SK-N-MC (cell line): ENCODE measurements around the gene RTN4RL2.

ENCODE experiments used
- DNase-seq: peaks from one replicate; pipeline ENCODE4 v3.0.0-alpha.2; 2011; ENCODE audit warnings: low read depth, low spot score
- H3K27ac ChIP-seq: fragments of 200-600 bp; sonication (generic); 2 replicates; pipeline ENCODE4 v1.5.1; 2016; ENCODE audit warnings: mixed run types
- H3K36me3 ChIP-seq: fragments of 200-600 bp; sonication (generic); 2 replicates; pipeline ENCODE4 v1.6.1; 2017; ENCODE audit warnings: antibody characterized with exemption, low read length, mixed read lengths; ENCODE audit not compliant: insufficient read depth
- H3K4me3 ChIP-seq: fragments of 200-600 bp; sonication (generic); 2 replicates; pipeline ENCODE4 v1.5.1; 2016
- H3K9ac ChIP-seq: fragments of 200-600 bp; sonication (generic); 2 replicates; pipeline ENCODE4 v1.8.0; 2017; ENCODE audit warnings: mixed run types, mixed read lengths; ENCODE audit not compliant: insufficient read length
- H3K9me3 ChIP-seq: fragments of 200-600 bp; sonication (generic); 2 replicates; pipeline ENCODE4 v1.6.1; 2017; ENCODE audit warnings: low read depth, mild to moderate bottlenecking, antibody characterized with exemption, low read length, moderate library complexity, mixed read lengths
- EZH2 ChIP-seq: fragments of 200-600 bp; sonication (generic); IDR thresholded peaks from one replicate; pipeline ENCODE4 v1.6.1; 2017; ENCODE audit warnings: antibody characterized with exemption
- FOXP2 ChIP-seq: optimal IDR thresholded peaks from 2 replicates; pipeline ENCODE3; 2011; ENCODE audit warnings: mild to moderate bottlenecking, moderate library complexity; ENCODE audit not compliant: insufficient read depth; ENCODE audit errors: extremely low read length, control extremely low read depth
- POLR2AphosphoS5 ChIP-seq: IDR thresholded peaks from 2 replicates; pipeline ENCODE4 v1.6.1; 2012; ENCODE audit warnings: mild to moderate bottlenecking, low read depth, low read length, borderline replicate concordance

RTN4RL2 gene

GRCh38 chr11:57497303-57498247, 37.2 kb downstream of the RTN4RL2 start:
- Histone ChIP-seq H3K9me3 (no peaks in the 10 kb centered on the region), H3K27ac (no peak overlapping the region), H3K9ac (no peak overlapping the region), H3K36me3 (peaks cover 17% of the 10 kb centered on the region; the same call in 1 of the 2 replicates), H3K4me3 (no peak overlapping the region)
- no peak for DNase-seq
- TF ChIP-seq FOXP2, result no peak
- no peak for TF ChIP-seq POLR2AphosphoS5
- no peak for TF ChIP-seq EZH2

- H3K9ac ChIP-seq, result no peak overlapping the region
- H3K27ac ChIP-seq, result no peak overlapping the region
- peaks cover 17% of the 10 kb centered on the region; the same call in 1 of the 2 replicates for H3K36me3 ChIP-seq
- no peaks in the 10 kb centered on the region for H3K9me3 ChIP-seq
- no peak for DNase-seq
- no peak overlapping the region for H3K4me3 ChIP-seq
- TF ChIP-seq FOXP2, result no peak
Observed at GRCh38 chr11:57498540-57498939, 38.2 kb downstream of the RTN4RL2 start.

- H3K36me3 ChIP-seq, result peaks cover 17% of the 10 kb centered on the region; the same call in 1 of the 2 replicates
- no peak overlapping the region for H3K9ac ChIP-seq
- DNase-seq, result no peak
- H3K4me3 ChIP-seq, result no peak overlapping the region
- H3K9me3 ChIP-seq, result no peaks in the 10 kb centered on the region
- H3K27ac ChIP-seq, result no peak overlapping the region
- TF ChIP-seq FOXP2 (no peak), POLR2AphosphoS5 (no peak), EZH2 (no peak)
Observed at GRCh38 chr11:57499413-57499982, 39.2 kb downstream of the RTN4RL2 start.

- no peak overlapping the region for H3K4me3 ChIP-seq
- peaks cover 17% of the 10 kb centered on the region; the same call in 1 of the 2 replicates for H3K36me3 ChIP-seq
- TF ChIP-seq POLR2AphosphoS5 (no peak), EZH2 (no peak), FOXP2 (no peak)
- no peak overlapping the region for H3K9ac ChIP-seq
- no peak overlapping the region for H3K27ac ChIP-seq
- H3K9me3 ChIP-seq, result no peaks in the 10 kb centered on the region
- DNase-seq, result no peak
Observed at GRCh38 chr11:57499983-57500461, 39.7 kb downstream of the RTN4RL2 start.

- Histone ChIP-seq H3K9ac (no peak overlapping the region), H3K36me3 (peaks cover 17% of the 10 kb centered on the region; the same call in 1 of the 2 replicates), H3K4me3 (no peak overlapping the region), H3K9me3 (no peaks in the 10 kb centered on the region), H3K27ac (no peak overlapping the region)
- TF ChIP-seq EZH2 (no peak), FOXP2 (no peak), POLR2AphosphoS5 (no peak)
- no peak for DNase-seq
Observed at GRCh38 chr11:57500515-57500914, 40.2 kb downstream of the RTN4RL2 start.

GRCh38 chr11:57500926-57501325, 40.6 kb downstream of the RTN4RL2 start:
- H3K9me3 ChIP-seq, result no peaks in the 10 kb centered on the region
- H3K36me3 ChIP-seq, result peaks cover 17% of the 10 kb centered on the region; the same call in 1 of the 2 replicates
- no peak overlapping the region for H3K9ac ChIP-seq
- TF ChIP-seq EZH2 (no peak), POLR2AphosphoS5 (no peak), FOXP2 (no peak)
- no peak for DNase-seq
- H3K27ac ChIP-seq, result no peak overlapping the region
- no peak overlapping the region for H3K4me3 ChIP-seq

- no peak overlapping the region for H3K9ac ChIP-seq
- H3K36me3 ChIP-seq, result peaks cover 17% of the 10 kb centered on the region; the same call in 1 of the 2 replicates
- TF ChIP-seq EZH2 (no peak), POLR2AphosphoS5 (no peak), FOXP2 (no peak)
- H3K27ac ChIP-seq, result no peak overlapping the region
- H3K9me3 ChIP-seq, result no peaks in the 10 kb centered on the region
- H3K4me3 ChIP-seq, result no peak overlapping the region
- no peak for DNase-seq
Observed at GRCh38 chr11:57501953-57502352, 41.6 kb downstream of the RTN4RL2 start.

GRCh38 chr11:57502376-57502775, 42.0 kb downstream of the RTN4RL2 start:
- TF ChIP-seq EZH2 (no peak), FOXP2 (no peak), POLR2AphosphoS5 (no peak)
- Histone ChIP-seq H3K36me3 (peaks cover 17% of the 10 kb centered on the region; the same call in 1 of the 2 replicates), H3K9ac (no peak overlapping the region), H3K27ac (no peak overlapping the region), H3K4me3 (no peak overlapping the region), H3K9me3 (no peaks in the 10 kb centered on the region)
- no peak for DNase-seq
